ENCODE measurements around the gene MCOLN1. TPM values are rescaled to one million over a fixed set of nuclear protein-coding genes. Genes with fewer than 3 reads are reported as not detected.

Gene MCOLN1
- total and polyA plus RNA-seq, 9 donors, result 6.1 to 20.4 (median 13.6) TPM

- WGBS, 3 donors, result 0 to 1% (median 1%) methylated on average over 43 to 49 of the region's 49 CpGs
- TF ChIP-seq EP300 (IDR thresholded peaks at IDR 0.05) (no peak), POLR2A (IDR thresholded peaks at IDR 0.05) (peak; percentile 93), CTCF (IDR thresholded peaks at IDR 0.05) (peak in 1 of 3 donors; percentile 39)
- Histone ChIP-seq H3K27ac (peak within 1 kb of the TSS; percentile 90 to 94), H3K9me3 (no peaks in the 10 kb centered on the region), H3K36me3 (no peaks in the 10 kb centered on the region), H3K27me3 (no peaks in the 10 kb centered on the region), H3K4me1 (ENCODE audit: insufficient read depth) (peaks cover 6% of the 10 kb centered on the region), H3K4me3 (peak within 1 kb of the TSS; percentile 51)
- intact Hi-C loops (cut with DNase I), result loop anchor here in 3 of 4 donors (2.0 to 5.0 kb wide), 3 partner anchors 43 to 48 kb away; partner anchors contain the start of gene PNPLA6 (in 2 of the 3)
- DNase-seq, result peak; percentile 90 to 97 (median 95)
These were observed 33.6 kb upstream of the MCOLN1 start, which contains the start of gene PEX11G for GRCh38 chr19:7488736-7489353. PEX11G (minus strand) TSS chr19:7489035; CDS start chr19:7489010, 25 bp downstream.

- DNase-seq, result no peak
- WGBS, 3 donors, result 69 to 82% (median 77%) methylated on average over 11 of the region's 11 CpGs
- no peak overlapping the region for H3K4me3 ChIP-seq
- peak overlapping the region in 1 of 2 donors; percentile 90 for H3K27ac ChIP-seq
- intact Hi-C loops (cut with DNase I), result loop anchor here in 3 of 4 donors (2.0 to 5.0 kb wide), 3 partner anchors 43 to 48 kb away; partner anchors contain the start of gene PNPLA6 (in 2 of the 3)
- TF ChIP-seq EP300 (IDR thresholded peaks at IDR 0.05) (no peak), POLR2A (IDR thresholded peaks at IDR 0.05) (no peak), CTCF (IDR thresholded peaks at IDR 0.05) (no peak)
- H3K36me3 ChIP-seq, result no peaks in the 10 kb centered on the region
- no peaks in the 10 kb centered on the region for H3K9me3 ChIP-seq
- H3K27me3 ChIP-seq, result no peaks in the 10 kb centered on the region
- peaks cover 7% of the 10 kb centered on the region for H3K4me1 ChIP-seq (ENCODE audit: insufficient read depth)
These were observed 32.8 kb upstream of the MCOLN1 start for GRCh38 chr19:7489609-7490044.

GRCh38 chr19:7492142-7492541 is 30.3 kb upstream of the MCOLN1 start:
- H3K4me1 ChIP-seq (ENCODE audit: insufficient read depth), result peaks cover 9% of the 10 kb centered on the region
- H3K27ac ChIP-seq, result no peak overlapping the region
- no peak for DNase-seq
- no peak overlapping the region for H3K4me3 ChIP-seq
- no peaks in the 10 kb centered on the region for H3K9me3 ChIP-seq
- no peaks in the 10 kb centered on the region for H3K27me3 ChIP-seq
- intact Hi-C loops (cut with DNase I), result no loop called here
- no peaks in the 10 kb centered on the region for H3K36me3 ChIP-seq
- WGBS, 3 donors, result 80 to 90% (median 81%) methylated on average over 4 of the region's 4 CpGs
- TF ChIP-seq EP300 (IDR thresholded peaks at IDR 0.05) (no peak), POLR2A (IDR thresholded peaks at IDR 0.05) (no peak), CTCF (IDR thresholded peaks at IDR 0.05) (no peak)

GRCh38 chr19:7492558-7492957 is 29.9 kb upstream of the MCOLN1 start:
- H3K36me3 ChIP-seq, result no peaks in the 10 kb centered on the region
- intact Hi-C loops (cut with DNase I), result no loop called here
- H3K9me3 ChIP-seq, result no peaks in the 10 kb centered on the region
- TF ChIP-seq EP300 (IDR thresholded peaks at IDR 0.05), result no peak
- TF ChIP-seq POLR2A (IDR thresholded peaks at IDR 0.05), result no peak
- TF ChIP-seq CTCF (IDR thresholded peaks at IDR 0.05), result no peak
- no peaks in the 10 kb centered on the region for H3K27me3 ChIP-seq
- peaks cover 9% of the 10 kb centered on the region for H3K4me1 ChIP-seq (ENCODE audit: insufficient read depth)
- 81 to 91% (median 87%) methylated on average over 11 of the region's 11 CpGs for WGBS, 3 donors
- no peak overlapping the region for H3K27ac ChIP-seq
- DNase-seq, result no peak
- H3K4me3 ChIP-seq, result no peak overlapping the region

Measured in ovary (tissue), 9 donors.